ENCODE results near the gene FAM118A. TPM values are rescaled to one million over a fixed set of nuclear protein-coding genes. Genes with fewer than 3 reads are reported as not detected.
"Not testable (repeated sequence)": the region's sequence is repeated elsewhere in the genome, so short reads cannot be mapped to it uniquely, and the experiment has no call there.

FAM118A gene
- total RNA-seq, 6 experiments from 2014 or later: 8.6 to 13.2 (median 10.7) TPM

GRCh38 chr22:45340323-45340722 lies 30.6 kb downstream of the FAM118A start:
- DNase-seq: no peak
- no peaks in the 10 kb centered on the region for H3K9me3 Mint-ChIP-seq
- no peak overlapping the region for H3K4me3 Mint-ChIP-seq
- no peaks in the 10 kb centered on the region for H3K4me1 Mint-ChIP-seq (ENCODE audit: low read depth)
- H3K27me3 Mint-ChIP-seq (ENCODE audit: insufficient read depth): no peaks in the 10 kb centered on the region; the same call in none of the 2 replicates
- no peak for TF ChIP-seq CTCF (IDR thresholded peaks at IDR 0.05)
- H3K27ac Mint-ChIP-seq: no peak overlapping the region; the same call in 1 of the 2 replicates
- H3K36me3 Mint-ChIP-seq (ENCODE audit: low read depth): peaks cover 31% of the 10 kb centered on the region; the same call in 1 of the 2 replicates

GRCh38 chr22:45341498-45341897 lies 31.8 kb downstream of the FAM118A start:
- Mint-ChIP-seq H3K4me1 (ENCODE audit: low read depth) (no peaks in the 10 kb centered on the region), H3K9me3 (no peaks in the 10 kb centered on the region), H3K27ac (no peak overlapping the region), H3K27me3 (ENCODE audit: insufficient read depth) (no peaks in the 10 kb centered on the region; the same call in 1 of the 2 replicates), H3K4me3 (no peak overlapping the region), H3K36me3 (ENCODE audit: low read depth) (peaks cover 36% of the 10 kb centered on the region)
- TF ChIP-seq CTCF (IDR thresholded peaks at IDR 0.05): no peak
- DNase-seq: no peak

DNA sequence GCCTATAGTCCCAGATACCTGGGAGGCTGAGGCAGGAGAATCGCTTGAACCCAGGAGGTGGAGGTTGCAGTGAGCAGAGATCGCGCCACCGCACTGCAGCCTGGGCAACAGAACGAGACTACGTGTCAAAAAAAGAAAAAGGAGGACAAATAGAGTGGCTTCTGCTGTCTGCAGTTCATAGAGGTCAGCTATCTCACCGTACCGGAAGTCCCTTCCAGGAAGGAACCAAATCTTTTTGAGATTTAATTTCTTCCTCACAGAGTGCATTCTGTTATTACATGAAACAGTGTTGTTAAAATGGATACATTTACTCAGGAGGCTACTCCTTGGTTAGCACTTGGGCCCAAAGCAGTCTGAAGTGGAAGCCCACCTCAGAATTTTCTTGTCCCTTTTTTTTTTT lies 33.4 kb downstream of the FAM118A start:
- Mint-ChIP-seq H3K36me3 (ENCODE audit: low read depth) (peaks cover 31% of the 10 kb centered on the region), H3K9me3 (no peaks in the 10 kb centered on the region), H3K27ac (no peak overlapping the region), H3K27me3 (ENCODE audit: insufficient read depth) (no peaks in the 10 kb centered on the region), H3K4me3 (no peak overlapping the region), H3K4me1 (ENCODE audit: low read depth) (no peaks in the 10 kb centered on the region)
- no peak for TF ChIP-seq CTCF (IDR thresholded peaks at IDR 0.05)
- DNase-seq: no peak

GRCh38 chr22:45344334-45344733 lies 34.6 kb downstream of the FAM118A start:
- no peaks in the 10 kb centered on the region for H3K4me1 Mint-ChIP-seq (ENCODE audit: low read depth)
- no peak for DNase-seq
- no peaks in the 10 kb centered on the region for H3K9me3 Mint-ChIP-seq
- no peaks in the 10 kb centered on the region for H3K27me3 Mint-ChIP-seq (ENCODE audit: insufficient read depth)
- no peak overlapping the region for H3K27ac Mint-ChIP-seq
- H3K36me3 Mint-ChIP-seq (ENCODE audit: low read depth): peaks cover 31% of the 10 kb centered on the region
- no peak for TF ChIP-seq CTCF (IDR thresholded peaks at IDR 0.05)
- H3K4me3 Mint-ChIP-seq: no peak overlapping the region

DNA sequence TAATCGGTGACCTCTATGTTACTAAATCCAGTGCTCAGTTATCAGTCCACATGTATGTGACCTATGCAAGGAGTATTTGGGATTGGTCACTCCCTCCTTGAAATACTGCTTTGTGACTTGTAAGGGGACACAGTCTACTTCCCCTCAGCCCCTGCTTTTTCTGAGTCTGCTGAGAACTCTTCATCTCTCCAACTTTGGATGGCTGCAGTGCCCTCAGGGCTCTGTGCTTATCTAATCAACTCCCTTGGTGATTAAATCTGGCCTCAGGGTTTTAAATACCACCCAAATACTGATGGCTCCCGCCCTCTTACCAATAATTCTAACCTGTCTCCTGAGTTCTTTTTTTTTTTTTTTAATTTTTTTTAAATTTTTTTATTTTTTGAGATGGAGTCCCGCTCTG lies 40.2 kb downstream of the FAM118A start:
- Mint-ChIP-seq H3K27ac (no peak overlapping the region), H3K4me3 (no peak overlapping the region), H3K27me3 (ENCODE audit: insufficient read depth) (no peaks in the 10 kb centered on the region), H3K9me3 (no peaks in the 10 kb centered on the region), H3K4me1 (ENCODE audit: low read depth) (peaks cover 8% of the 10 kb centered on the region), H3K36me3 (ENCODE audit: low read depth) (peaks cover 21% of the 10 kb centered on the region)
- TF ChIP-seq CTCF (IDR thresholded peaks at IDR 0.05): no peak
- no peak for DNase-seq

DNA sequence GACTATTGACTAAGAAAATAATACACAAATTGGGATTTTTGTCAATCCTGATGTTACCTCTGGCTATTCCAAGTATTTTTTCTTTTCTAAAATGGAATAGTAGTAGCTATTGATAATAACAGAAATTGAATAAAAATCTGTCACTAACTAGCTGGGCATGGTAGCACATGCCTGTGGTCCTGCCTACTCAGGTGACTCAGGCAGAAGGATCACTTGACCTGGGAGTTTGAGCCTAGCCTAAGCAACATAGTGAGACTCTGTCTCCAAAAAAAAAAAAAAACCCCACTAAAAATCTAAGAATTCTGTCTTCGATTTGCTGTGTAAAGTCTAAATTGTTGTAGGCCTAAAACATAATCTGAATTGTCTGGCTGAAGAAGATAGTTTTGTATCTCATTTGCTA lies 42.2 kb downstream of the FAM118A start:
- Mint-ChIP-seq H3K27me3 (ENCODE audit: insufficient read depth) (no peaks in the 10 kb centered on the region; the same call in 1 of the 2 replicates), H3K9me3 (no peaks in the 10 kb centered on the region), H3K4me3 (no peak overlapping the region), H3K36me3 (ENCODE audit: low read depth) (peaks cover 9% of the 10 kb centered on the region), H3K4me1 (ENCODE audit: low read depth) (peaks cover 8% of the 10 kb centered on the region), H3K27ac (no peak overlapping the region)
- TF ChIP-seq CTCF (IDR thresholded peaks at IDR 0.05): no peak
- DNase-seq: no peak

GRCh38 chr22:45352757-45353156 lies 43.0 kb downstream of the FAM118A start:
- DNase-seq; H3K36me3 Mint-ChIP-seq (ENCODE audit: low read depth); H3K9me3 Mint-ChIP-seq; H3K27ac Mint-ChIP-seq; H3K27me3 Mint-ChIP-seq (ENCODE audit: insufficient read depth); H3K4me1 Mint-ChIP-seq (ENCODE audit: low read depth); H3K4me3 Mint-ChIP-seq: not testable (repeated sequence)

Data from HFFc6 (cell line).